LHCN-M2 (cell line): ENCODE results near the gene RUNX1. TPM values are rescaled to one million over a fixed set of nuclear protein-coding genes. Genes with fewer than 3 reads are reported as not detected.

ENCODE experiments used
- DNase-seq: peaks from one replicate; pipeline ENCODE4 v3.0.0-alpha.2; 2012; ENCODE audit warnings: low read depth
- total RNA-seq: library from RNA; depleted of rRNA; stranded (reverse); fragments of >200 nt; gene quantifications from 2 replicates; pipeline ENCODE4 v1.2.3, GENCODE V29; 2014

RUNX1 gene
- total RNA-seq, 1 experiment from 2014 or later: 43.9 TPM

GRCh38 chr21:35059742-35060141, 10.6 kb upstream of the RUNX1 start:
- peak; percentile 60 for DNase-seq

GRCh38 chr21:35058058-35058457, 9.0 kb upstream of the RUNX1 start:
- no peak for DNase-seq

DNA sequence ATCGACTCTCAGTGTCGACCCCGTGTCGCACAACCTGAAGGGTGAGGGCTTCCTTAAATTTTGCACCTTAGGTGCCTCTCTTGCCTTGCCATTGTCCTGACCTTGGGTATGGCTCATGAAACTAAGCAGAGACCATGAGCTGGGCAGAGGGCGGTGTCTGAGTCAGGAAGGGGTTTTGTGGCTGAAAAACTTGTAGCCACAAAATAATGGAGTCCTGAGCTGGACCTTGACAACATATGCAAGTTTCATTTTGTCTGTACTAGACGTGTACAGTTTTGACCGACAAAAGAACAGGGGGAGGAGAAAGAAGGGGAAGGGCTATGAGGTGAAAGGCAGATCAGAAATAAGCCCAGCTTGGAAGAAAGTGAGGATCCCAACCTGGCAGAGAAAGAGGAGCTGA, 8.3 kb upstream of the RUNX1 start:
- no peak for DNase-seq

- no peak for DNase-seq
Measured at GRCh38 chr21:35053356-35054096, 4.4 kb upstream of the RUNX1 start.

DNA sequence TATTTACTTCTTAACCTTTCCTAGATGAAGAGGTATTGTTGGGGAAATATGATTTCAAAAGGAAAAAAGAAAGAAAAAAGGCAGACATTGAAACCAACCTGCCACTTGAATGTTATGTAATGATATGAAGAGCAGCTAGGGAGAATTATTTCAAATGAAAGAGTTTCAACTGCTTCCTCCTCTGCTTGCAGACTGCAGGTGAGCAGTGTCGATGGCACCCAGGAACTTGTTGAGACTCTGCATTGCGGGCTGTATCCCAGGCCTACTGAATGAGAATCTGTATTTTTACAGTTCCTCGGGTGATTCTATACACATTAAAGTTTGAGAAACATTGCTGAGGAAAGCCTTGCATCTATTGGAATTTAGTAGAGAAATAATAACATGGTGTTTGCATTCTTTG, 3.7 kb upstream of the RUNX1 start:
- no peak for DNase-seq

DNA sequence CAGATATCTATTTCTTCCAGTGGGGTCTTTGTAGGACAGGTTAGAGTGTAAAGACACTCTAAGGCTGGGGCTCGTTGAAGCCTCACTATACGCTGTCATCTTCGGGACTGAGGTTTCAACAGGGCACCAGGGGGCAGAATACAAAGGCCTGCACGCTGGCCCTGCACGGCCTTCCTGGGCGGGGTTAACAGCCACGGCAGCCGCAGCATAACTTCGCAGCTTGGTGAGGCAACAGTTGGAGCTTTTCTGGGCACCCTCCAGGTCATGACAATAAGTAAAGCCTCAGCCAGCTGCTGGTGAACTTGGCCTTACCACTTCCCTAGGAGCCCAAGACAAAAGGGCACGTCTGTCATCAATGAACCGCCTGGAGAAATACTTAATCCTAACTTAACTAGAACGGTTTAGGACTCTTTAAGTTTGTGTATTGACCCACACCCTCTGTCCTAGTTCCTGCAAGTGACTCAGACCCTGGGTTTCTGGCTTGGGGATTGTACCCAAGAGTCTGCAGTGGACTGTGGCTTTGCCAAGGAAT, 2.3 kb upstream of the RUNX1 start:
- DNase-seq: peak; percentile 99

DNA sequence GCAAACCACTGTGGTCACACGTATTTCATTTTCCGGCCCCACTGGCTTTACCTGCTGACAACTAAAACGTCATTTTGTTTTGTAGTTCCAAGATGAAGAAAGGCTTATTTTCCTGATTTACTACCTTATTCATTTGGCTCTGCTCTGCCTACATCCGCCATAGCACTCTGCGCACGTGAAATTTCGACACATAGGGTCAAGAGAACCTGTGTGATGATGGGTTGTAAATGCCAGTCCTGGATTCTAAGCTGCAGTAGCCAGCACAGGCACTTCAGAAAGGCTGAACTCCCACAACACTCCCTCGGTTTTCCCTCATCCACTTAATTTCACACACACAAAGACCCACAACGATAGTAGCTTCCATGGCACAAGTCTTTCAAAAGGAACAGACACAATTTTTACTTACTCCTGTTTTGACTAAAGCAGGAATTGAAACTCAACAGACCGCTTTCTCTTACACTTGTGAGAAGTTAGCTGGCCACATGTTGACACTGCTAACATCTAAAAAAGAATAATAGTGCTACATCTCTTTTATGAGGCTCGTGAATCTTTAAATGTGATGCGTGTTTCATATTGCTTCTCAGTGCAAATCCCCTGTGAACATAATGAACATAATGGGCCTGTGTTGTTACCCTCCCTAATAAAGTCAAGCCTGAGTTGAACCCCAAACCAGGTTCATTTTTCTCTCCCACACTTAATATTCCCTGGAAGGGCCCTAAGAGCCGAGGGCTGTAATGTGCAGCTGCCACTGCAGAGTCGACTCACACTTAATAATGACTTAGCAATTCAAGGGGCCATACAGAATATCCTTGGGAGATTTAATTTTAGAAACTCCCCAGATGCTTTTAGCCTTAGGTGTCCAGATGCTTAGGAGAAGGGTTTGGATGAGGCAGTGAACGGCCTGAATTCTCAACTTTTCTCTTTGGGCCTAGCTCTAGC, 1.5 kb upstream of the RUNX1 start:
- peak; percentile 84 for DNase-seq

- peak; percentile 63 for DNase-seq
Measured at GRCh38 chr21:35048183-35048601, 910 bp downstream of the RUNX1 start.

DNA sequence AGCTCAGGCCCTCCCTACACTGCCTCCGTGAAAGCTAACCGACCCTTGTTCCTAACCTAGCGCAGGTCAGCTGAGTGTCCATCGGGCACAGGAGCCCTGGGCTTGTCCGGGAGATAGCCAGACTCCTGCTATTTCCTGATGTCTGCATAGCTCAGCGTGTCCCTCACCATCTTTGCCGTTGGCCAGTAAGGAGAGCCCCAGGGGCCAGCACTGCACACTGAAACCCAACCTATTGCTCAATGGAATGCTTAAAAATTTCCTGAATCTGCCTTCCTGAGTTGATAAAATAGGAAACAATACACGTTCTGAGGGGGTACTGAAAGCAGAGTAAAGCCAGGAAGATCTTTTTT, 2.2 kb downstream of the RUNX1 start:
- DNase-seq: peak; percentile 58

DNA sequence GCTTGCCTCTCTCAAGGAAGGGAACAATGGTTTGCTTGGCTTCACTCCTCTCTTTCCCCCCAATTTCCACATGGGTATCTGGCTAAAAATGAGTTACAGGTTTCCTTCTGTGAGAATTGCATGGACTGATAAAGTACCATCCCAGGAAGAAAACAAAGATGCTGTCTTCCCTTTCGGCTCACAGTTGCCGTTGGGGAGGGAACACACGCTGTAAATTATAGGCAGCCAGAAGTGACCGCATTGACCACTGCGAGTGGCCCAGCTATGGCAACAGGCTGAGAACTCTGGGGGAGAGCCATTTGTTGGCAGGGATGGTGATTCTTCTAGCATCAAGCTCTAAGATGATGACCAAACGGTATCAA, 2.9 kb downstream of the RUNX1 start:
- peak; percentile 64 for DNase-seq

- no peak for DNase-seq
Measured at GRCh38 chr21:35045542-35046262, 3.4 kb downstream of the RUNX1 start.

DNA sequence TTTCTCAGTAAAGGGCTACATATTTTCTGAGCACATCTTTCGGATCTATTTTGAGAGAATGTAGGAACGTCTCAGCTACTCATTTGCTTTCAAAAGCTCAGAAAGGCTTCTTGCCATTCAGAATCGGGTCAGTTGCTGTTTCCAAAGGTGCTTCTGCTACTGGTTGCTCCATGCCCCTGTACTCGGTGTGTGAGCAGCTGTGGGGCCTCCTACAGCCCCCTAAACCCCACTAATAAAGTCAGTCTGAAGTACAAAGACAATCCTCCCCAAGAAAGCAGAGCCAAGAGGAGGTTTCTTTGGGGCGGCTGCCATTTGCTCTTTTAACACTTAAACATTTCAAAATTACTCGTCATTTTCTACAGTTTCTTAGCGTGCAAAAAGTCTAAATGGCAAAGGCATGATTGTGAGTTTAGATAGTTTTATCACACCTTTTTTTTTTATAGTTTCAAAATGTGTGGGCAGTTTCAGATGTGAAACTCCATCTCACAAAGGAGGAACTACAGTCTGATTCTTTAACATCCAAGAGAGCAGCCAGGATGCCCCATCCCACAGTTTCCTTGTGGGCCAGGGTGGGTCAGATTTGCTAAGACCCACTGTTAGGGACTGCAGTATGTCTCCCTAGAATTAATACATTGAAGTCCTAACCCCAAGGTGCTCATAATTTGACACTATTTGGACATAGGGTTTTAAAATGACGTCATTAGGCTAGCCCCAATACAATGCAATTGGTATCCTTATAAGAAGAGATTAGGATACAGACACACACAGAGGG, 4.1 kb downstream of the RUNX1 start:
- no peak for DNase-seq

- DNase-seq: no peak
Measured at GRCh38 chr21:35044128-35044527, 5.0 kb downstream of the RUNX1 start.

- no peak for DNase-seq
Measured at GRCh38 chr21:35043549-35043948, 5.6 kb downstream of the RUNX1 start.

- no peak for DNase-seq
Measured at GRCh38 chr21:35042836-35043235, 6.3 kb downstream of the RUNX1 start.

DNA sequence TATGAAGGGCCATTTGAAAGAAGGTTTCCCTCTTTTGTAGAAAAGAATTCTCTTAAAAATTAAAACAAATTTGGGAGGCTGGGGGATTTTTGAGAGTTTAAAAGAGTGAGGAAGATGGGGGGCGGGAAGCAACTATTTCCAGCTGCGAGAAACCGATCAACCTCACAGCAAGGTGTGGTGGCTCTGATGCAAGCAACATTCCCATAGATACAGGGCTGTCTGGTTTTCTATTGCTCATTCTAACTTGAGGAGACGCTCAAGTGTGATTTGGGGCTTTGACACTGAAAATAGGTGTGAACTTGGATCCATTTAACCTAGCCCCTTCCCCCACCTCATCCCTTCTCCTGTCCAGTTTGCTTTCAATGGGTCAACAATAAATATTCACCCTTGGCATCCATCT, 7.2 kb downstream of the RUNX1 start:
- DNase-seq: no peak

DNA sequence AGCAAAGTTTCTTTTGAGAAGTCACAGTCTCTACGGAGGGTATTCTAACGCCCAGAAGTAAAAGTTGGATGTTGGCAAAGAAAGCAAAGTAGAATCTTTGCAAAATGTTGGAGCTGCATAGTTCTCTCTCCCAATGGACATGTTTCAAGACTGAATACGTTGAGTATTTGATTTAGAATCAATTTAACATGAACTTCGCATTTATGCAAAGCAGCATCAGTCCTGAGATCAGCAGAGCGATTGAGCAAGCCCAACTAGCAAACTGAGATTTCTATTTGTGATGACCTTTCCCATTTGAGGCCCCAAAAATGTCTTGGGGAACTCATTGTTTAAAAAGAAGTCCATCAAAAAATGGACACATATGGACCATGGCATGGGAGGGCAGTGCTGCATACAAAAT, 8.0 kb downstream of the RUNX1 start:
- DNase-seq: no peak

DNA sequence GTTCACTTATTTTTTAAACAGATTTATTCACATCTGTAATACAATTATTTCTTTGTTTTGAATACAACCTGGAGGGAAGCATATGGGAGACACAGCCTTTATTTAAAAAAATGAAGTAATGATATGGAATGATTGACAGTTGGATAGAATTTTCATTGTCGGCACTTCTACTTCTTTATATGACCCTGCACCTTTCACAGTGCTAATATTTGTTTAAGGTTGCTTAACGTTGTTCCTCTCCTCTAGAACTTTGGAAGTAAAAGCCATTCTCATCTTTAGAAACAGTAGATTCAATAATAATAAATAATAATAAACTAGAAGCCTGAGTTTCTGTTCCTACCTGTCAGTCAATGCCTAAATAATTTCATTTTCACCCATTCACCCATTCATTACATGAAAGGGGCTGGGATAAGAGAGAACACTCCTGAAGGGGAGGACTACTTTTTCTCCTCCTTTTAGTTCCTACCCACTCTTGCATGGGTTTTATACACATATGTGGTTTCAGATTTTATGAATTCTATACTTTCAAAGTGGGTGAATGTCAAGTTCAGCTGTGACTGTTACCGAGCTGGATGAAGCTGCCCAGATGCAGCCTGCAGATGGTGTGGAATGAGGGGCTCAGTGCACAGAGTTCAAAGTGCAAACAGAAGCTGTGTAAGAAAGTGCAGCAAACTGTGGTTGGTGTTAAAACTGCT, 9.4 kb downstream of the RUNX1 start:
- DNase-seq: no peak

- no peak for DNase-seq
Measured at GRCh38 chr21:35038772-35039319, 10.3 kb downstream of the RUNX1 start.

DNA sequence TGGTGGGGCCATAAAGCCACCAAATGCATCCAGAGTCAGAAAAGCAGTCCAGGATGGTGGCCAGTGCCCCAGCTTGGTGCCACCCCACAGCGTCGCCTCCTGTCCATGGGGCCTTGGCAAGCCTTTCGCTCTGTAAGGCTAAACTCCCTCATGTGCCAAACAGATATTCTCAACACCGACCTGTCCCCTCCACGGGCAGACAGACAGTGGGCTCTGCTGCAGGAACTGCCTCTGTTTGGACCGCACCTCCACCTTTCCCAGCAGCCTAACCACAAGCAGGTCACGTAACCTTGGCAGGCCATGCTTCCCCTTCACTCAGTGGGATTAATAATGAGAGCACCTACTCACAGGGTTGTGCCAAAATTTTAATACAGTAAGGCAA, 11.7 kb downstream of the RUNX1 start:
- DNase-seq: no peak
